ENCODE results near the gene C12orf56. TPM values are rescaled to one million over a fixed set of nuclear protein-coding genes. Genes with fewer than 3 reads are reported as not detected.

The C12orf56 gene
- total RNA-seq, 1 experiment from 2014 or later: not detected

GRCh38 chr12:64229796-64230195 lies 160.8 kb downstream of the C12orf56 start:
- ChIA-PET RAD21 (ENCODE audit: low non-redundant PET in 1 of 2, low total read pairs in 2 of 2, uncharacterized antibody in 2 of 2, unreplicated experiment in 2 of 2) (no interaction called here), CTCF (interaction anchor here (0.9 kb wide), 1 partner anchor 8 kb away, joined by 3 read pairs; no protein-coding TSS in a partner anchor), POLR2A (no interaction called here)
- Histone ChIP-seq H3K79me2 (ENCODE audit: insufficient read depth, low read length) (no peaks in the 10 kb centered on the region), H3K4me1 (ENCODE audit: control insufficient read depth in 1 of 2, insufficient read depth in 2 of 2, low read length in 2 of 2) (no peaks in the 10 kb centered on the region), H4K20me1 (ENCODE audit: insufficient read depth) (no peaks in the 10 kb centered on the region), H2AFZ (ENCODE audit: low read depth, low read length, poor library complexity, severe bottlenecking) (no peak overlapping the region), H3K4me2 (ENCODE audit: low read length) (no peak overlapping the region), H3K27me3 (ENCODE audit: insufficient read depth, low read length) (no peaks in the 10 kb centered on the region), H3K9me3 (ENCODE audit: control insufficient read depth in 1 of 2, insufficient read depth in 1 of 2, low read depth in 1 of 2, low read length in 2 of 2) (no peaks in the 10 kb centered on the region), H3K4me3 (replicated peaks in 1 of 2; ENCODE audit: low read depth in 1 of 2, low read length in 2 of 2) (no peak overlapping the region), H3K9me2 (ENCODE audit: insufficient read depth) (no peaks in the 10 kb centered on the region), H3K27ac (ENCODE audit: low read depth, low read length) (no peak overlapping the region), H3K9ac (ENCODE audit: low read length) (no peak overlapping the region), H3K36me3 (ENCODE audit: control insufficient read depth in 1 of 2, insufficient read depth in 2 of 2, low read length in 2 of 2) (no peaks in the 10 kb centered on the region)
- intact Hi-C loops (cut with micrococcal nuclease): loop anchor here (10.0 kb wide), 1 partner anchor 315 kb away; no protein-coding TSS in a partner anchor
- TF ChIP-seq, protein P1, sequence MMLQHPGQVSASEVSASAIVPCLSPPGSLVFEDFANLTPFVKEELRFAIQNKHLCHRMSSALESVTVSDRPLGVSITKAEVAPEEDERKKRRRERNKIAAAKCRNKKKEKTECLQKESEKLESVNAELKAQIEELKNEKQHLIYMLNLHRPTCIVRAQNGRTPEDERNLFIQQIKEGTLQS (IDR thresholded peaks at IDR 0.05): no peak
- TF ChIP-seq POLR2AphosphoS5 (IDR thresholded peaks at IDR 0.05; ENCODE audit: low read depth, low read length): no peak
- no peak for TF ChIP-seq YY1 (IDR thresholded peaks at IDR 0.05; ENCODE audit: extremely low read depth, insufficient replicate concordance, low read depth, low read length)
- TF ChIP-seq SRF (IDR thresholded peaks at IDR 0.05; ENCODE audit: low read depth): no peak
- TF ChIP-seq, protein P2, sequence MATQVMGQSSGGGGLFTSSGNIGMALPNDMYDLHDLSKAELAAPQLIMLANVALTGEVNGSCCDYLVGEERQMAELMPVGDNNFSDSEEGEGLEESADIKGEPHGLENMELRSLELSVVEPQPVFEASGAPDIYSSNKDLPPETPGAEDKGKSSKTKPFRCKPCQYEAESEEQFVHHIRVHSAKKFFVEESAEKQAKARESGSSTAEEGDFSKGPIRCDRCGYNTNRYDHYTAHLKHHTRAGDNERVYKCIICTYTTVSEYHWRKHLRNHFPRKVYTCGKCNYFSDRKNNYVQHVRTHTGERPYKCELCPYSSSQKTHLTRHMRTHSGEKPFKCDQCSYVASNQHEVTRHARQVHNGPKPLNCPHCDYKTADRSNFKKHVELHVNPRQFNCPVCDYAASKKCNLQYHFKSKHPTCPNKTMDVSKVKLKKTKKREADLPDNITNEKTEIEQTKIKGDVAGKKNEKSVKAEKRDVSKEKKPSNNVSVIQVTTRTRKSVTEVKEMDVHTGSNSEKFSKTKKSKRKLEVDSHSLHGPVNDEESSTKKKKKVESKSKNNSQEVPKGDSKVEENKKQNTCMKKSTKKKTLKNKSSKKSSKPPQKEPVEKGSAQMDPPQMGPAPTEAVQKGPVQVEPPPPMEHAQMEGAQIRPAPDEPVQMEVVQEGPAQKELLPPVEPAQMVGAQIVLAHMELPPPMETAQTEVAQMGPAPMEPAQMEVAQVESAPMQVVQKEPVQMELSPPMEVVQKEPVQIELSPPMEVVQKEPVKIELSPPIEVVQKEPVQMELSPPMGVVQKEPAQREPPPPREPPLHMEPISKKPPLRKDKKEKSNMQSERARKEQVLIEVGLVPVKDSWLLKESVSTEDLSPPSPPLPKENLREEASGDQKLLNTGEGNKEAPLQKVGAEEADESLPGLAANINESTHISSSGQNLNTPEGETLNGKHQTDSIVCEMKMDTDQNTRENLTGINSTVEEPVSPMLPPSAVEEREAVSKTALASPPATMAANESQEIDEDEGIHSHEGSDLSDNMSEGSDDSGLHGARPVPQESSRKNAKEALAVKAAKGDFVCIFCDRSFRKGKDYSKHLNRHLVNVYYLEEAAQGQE (IDR thresholded peaks at IDR 0.05; ENCODE audit: low read depth): no peak
- no peak for TF ChIP-seq CBX3 (IDR thresholded peaks at IDR 0.05; ENCODE audit: low read depth)
- TF ChIP-seq SP1 (IDR thresholded peaks at IDR 0.05; ENCODE audit: low read depth): no peak
- no TSS peak for BruUV-seq (replicated peaks)
- ATAC-seq: no peak
- DNase-seq (ENCODE audit: low read depth, low spot score): no peak
